Stimulated activated memory B cell treated with anti-CD40 and anti-IgM and Interleukin-4, amounts not matched to agents 10 μg/mL and 1 μg/mL and 100 μg/mL, for 72 hours (primary cell): ENCODE results near the gene NTN4.
"Not testable (repeated sequence)": the region's sequence is repeated elsewhere in the genome, so short reads cannot be mapped to it uniquely, and the experiment has no call there.

Source experiments
- ATAC-seq: fragments of 150-1000 bp; cut with Tn5 transposase; 2 replicates; pipeline ENCODE4 v1.10.0; 2021
- H3K27ac Mint-ChIP-seq: one replicate; pipeline ENCODE4 v1.8.0; 2022; ENCODE audit warnings: mild to moderate bottlenecking, mixed read lengths
- H3K27me3 Mint-ChIP-seq: one replicate; pipeline ENCODE4 v1.8.0; 2022; ENCODE audit warnings: mixed read lengths
- H3K36me3 Mint-ChIP-seq: one replicate; pipeline ENCODE4 v1.8.0; 2022; ENCODE audit warnings: mixed read lengths
- H3K4me1 Mint-ChIP-seq: one replicate; pipeline ENCODE4 v1.8.0; 2022; ENCODE audit warnings: mixed read lengths
- H3K4me3 Mint-ChIP-seq: one replicate; pipeline ENCODE4 v1.8.0; 2022; ENCODE audit warnings: mild to moderate bottlenecking, moderate library complexity, mixed read lengths
- H3K9me3 Mint-ChIP-seq: one replicate; pipeline ENCODE4 v1.8.0; 2022; ENCODE audit warnings: mixed read lengths

Gene NTN4

DNA sequence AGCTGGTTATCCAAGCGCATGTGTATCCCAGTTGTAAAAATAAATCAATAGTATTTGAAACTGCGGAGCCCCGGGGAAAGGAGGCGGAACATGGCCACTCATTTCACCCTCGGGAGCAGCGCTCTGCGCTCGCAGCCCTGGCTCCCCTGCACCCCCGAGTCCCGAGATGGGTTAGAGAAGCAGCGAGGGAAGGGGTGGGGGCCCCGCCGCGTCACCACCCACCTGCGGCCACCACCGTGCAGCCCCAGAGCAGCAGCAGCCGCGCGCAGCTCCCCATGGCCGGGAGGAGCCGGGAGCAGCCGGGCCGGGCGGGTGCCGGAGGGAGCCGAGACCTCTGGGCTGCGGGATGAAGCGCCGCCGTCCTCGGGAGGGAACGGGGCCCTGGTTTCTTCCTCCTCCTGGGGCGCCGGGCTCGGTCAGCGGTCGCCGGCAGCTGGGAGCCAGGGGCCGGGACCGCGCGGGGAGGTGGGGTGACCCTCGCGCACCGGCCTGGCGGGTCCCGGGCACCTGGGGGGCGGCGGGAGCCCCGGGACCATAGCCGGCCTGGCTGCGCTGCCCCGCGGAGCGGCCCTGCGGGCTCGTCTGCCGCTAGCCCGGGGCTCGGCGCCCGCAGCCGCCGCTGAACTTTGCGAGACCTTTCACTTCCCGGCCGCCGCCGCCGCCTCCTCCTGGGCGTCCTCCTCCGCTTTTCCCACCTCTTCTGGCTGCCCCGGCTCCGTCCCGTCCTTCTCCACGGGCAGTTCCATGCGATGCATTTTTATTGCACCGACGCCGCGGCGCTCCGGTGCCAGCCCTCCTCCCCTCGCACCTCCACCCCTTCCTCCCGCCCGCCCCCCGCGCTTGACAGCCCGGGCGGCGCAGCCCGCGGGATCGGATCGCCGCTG lies at the start of gene NTN4:
NTN4 (minus strand) TSS at position 732 of the 884 bp plus-strand sequence; CDS start at position 277, 455 bp downstream.
- peak within 1 kb of the TSS; percentile 8 for H3K27ac Mint-ChIP-seq
- H3K4me3 Mint-ChIP-seq, result peak within 1 kb of the TSS; percentile 76
- H3K4me1 Mint-ChIP-seq, result peaks cover 16% of the 10 kb centered on the region
- no peaks in the 10 kb centered on the region for H3K36me3 Mint-ChIP-seq
- peaks cover 32% of the 10 kb centered on the region for H3K27me3 Mint-ChIP-seq
- ATAC-seq, result peak; percentile 59
- no peaks in the 10 kb centered on the region for H3K9me3 Mint-ChIP-seq

DNA sequence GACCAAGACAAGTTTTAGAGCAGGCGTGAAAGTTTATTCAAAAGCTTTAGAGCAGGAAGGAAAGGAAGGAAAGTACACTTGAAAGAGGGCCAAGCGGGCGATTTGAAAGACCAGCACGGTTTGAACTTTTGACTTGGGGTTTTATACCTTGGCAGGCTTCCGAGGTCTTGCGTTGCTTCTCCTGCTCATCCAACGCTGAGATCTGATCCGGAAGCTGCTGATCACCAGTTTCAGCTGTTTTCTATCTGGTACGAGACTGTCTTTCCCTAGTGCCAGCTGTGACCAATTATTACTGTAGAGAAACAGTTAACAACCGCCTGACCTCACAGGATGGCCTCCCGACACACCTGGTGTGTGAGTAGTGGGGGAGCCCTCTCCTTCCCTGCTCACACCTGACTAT lies 47.6 kb upstream of the NTN4 start:
- H3K27me3 Mint-ChIP-seq, result peaks cover 22% of the 10 kb centered on the region
- H3K4me3 Mint-ChIP-seq, result no peak overlapping the region
- no peak for ATAC-seq

DNA sequence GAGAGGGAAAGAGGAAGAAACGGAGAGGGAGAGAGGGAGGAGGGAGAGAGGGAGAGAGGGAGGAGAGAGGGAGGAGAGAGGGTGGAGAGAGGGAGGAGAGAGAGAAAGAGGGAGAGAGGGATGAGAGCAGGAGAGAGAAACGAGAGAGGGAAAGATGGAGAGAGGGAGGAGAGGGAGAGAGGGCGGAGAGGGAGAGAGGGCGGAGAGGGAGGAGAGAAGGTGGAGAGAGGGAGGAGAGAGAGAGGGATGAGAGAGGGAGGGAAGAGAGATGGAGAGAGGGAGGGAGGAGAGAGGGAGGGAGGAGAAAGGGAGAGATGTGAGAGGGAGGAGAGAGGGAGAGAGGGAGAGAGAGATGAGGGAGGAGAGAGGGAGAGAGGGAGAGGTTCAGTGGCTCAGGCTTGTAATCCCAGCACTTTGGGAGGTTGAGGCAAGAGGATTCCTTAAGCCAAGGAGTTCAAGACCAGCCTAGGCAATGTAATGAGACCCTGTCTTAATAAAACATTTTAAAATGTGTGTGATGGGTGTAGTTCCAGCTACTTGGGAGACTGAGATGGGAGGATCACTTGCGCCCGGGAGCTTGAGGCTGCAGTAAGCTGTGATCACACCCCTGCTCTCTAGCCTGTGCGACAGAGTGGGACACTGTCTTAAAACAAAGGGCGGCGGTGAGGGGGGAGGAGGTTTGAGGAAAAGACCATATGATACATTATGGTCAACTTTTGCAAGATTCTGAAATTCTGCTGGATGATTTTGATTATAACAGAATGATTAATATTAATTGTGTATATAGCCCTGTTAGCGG lies 46.9 kb upstream of the NTN4 start:
- Mint-ChIP-seq H3K4me3 (no peak overlapping the region), H3K27me3 (peaks cover 17% of the 10 kb centered on the region), H3K27ac (no peak overlapping the region), H3K4me1 (peaks cover 7% of the 10 kb centered on the region), H3K36me3 (no peaks in the 10 kb centered on the region), H3K9me3 (no peaks in the 10 kb centered on the region)
- peak; percentile 16 for ATAC-seq

More for the DNA sequence above, 47.6 kb upstream of the NTN4 start:
- H3K9me3 Mint-ChIP-seq, result no peaks in the 10 kb centered on the region
- H3K4me1 Mint-ChIP-seq, result peaks cover 7% of the 10 kb centered on the region
- H3K36me3 Mint-ChIP-seq, result no peaks in the 10 kb centered on the region
- no peak overlapping the region for H3K27ac Mint-ChIP-seq

DNA sequence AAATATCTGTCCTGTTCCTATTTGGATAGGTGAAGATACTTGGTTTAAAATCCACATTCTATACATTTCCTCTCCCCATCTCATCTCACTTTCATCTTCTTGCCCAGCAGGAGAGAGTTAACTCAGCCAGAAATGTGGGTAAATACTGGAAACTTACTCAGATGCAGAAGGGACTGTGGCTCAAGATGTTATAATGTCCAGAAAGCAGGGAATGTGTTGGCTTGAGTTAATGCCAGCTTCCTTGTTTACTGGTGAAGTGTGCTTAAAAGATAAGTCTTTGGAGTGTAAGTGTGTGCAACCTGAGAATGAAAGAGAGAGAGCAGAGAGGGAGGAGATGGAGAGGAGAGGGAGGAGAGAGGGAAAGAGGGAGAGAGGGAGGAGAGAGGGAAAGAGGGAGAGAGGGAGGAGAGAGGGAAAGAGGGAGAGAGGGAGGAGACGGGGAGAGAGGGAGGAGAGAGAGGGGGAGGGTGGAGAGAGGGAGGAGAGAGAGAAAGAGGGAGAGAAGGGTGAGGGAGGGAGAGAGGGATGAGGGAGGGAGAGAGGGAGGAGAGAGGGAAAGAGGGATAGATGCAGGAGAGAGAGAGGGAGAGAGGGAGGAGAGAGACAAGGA lies 46.2 kb upstream of the NTN4 start:
- Mint-ChIP-seq H3K36me3 (no peaks in the 10 kb centered on the region), H3K9me3 (no peaks in the 10 kb centered on the region), H3K4me3 (no peak overlapping the region), H3K4me1 (peaks cover 7% of the 10 kb centered on the region), H3K27ac (no peak overlapping the region), H3K27me3 (peaks cover 17% of the 10 kb centered on the region)
- ATAC-seq, result no peak

DNA sequence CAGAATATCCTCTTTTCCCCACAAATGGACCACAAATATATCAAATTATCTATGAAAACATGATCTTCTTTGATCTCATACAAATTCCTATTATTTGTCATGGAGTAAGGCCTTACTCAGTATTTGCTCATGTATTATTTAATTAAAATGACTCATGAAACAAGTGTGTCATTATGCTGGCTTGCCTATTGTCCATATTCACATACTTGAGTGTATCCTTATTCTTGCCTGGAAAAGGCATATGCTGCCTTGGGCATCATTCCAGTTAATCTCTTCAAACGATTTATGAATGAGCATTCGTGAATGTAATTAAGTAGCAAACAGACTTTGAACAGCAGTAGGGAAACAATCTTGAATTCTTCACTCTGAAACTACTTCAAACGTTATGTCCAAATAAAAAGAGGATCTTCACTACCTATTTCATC lies 45.6 kb upstream of the NTN4 start:
- ATAC-seq, result no peak
- no peak overlapping the region for H3K4me3 Mint-ChIP-seq
- no peak overlapping the region for H3K27ac Mint-ChIP-seq
- no peaks in the 10 kb centered on the region for H3K9me3 Mint-ChIP-seq
- peaks cover 17% of the 10 kb centered on the region for H3K27me3 Mint-ChIP-seq
- no peaks in the 10 kb centered on the region for H3K36me3 Mint-ChIP-seq
- H3K4me1 Mint-ChIP-seq, result peaks cover 7% of the 10 kb centered on the region

DNA sequence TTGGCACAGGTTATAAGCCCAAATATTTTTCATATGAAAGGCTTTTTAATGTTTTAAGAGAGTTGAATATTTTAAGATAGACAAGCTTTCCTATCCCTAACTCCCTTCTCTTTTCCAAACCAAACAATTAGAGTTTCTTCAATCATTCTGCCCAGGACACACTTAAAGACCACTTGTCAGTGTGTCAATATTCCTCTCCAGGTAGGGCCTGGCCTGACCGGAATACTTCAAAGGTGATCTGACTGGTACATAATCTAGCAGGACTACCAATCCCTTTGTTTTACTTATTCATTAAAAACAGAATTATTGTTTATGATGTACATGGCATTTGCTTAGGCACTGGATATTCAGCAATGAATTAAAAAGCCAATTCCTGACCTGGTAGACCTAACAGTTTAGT lies 44.0 kb upstream of the NTN4 start:
- no peak overlapping the region for H3K27ac Mint-ChIP-seq
- H3K9me3 Mint-ChIP-seq, result no peaks in the 10 kb centered on the region
- peaks cover 7% of the 10 kb centered on the region for H3K4me1 Mint-ChIP-seq
- H3K36me3 Mint-ChIP-seq, result no peaks in the 10 kb centered on the region
- H3K4me3 Mint-ChIP-seq, result no peak overlapping the region
- peaks cover 30% of the 10 kb centered on the region for H3K27me3 Mint-ChIP-seq
- ATAC-seq, result no peak

DNA sequence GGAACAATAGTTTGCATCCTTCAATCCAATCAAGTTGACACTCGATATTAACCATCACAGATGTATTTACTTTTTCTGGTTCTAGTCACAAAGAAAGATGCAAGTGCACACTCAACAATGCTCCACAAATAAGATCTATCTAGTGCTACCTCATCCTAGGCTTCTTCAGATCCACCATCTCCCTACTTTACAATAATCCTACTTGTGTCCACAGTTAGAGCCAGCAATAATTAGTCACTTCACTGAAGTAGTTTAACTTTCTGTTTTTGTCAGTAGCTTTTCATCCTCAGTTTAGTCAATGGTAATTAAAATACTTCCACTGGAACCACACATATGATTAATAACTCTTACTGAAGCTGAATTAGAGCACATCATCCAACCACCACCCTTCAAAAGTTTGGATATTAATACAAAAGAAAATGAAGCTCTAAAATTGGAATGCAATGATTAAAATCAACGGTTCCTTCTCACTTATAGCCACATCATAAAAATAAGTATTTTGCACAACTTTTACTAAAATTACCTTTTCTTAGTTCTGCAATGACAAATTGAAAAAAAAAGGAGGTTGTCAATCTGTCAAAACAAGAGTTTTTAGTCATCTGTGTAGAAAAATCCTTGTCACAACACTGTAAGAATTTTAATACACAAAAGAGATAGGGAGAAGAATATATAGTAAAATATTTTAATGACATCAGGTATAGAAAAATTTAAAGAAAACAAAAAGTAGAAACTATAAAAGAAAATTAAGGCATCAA lies 39.9 kb upstream of the NTN4 start:
- Mint-ChIP-seq H3K36me3 (no peaks in the 10 kb centered on the region), H3K9me3 (no peaks in the 10 kb centered on the region), H3K27ac (no peak overlapping the region), H3K4me3 (no peak overlapping the region), H3K4me1 (no peaks in the 10 kb centered on the region), H3K27me3 (peaks cover 23% of the 10 kb centered on the region)
- no peak for ATAC-seq

DNA sequence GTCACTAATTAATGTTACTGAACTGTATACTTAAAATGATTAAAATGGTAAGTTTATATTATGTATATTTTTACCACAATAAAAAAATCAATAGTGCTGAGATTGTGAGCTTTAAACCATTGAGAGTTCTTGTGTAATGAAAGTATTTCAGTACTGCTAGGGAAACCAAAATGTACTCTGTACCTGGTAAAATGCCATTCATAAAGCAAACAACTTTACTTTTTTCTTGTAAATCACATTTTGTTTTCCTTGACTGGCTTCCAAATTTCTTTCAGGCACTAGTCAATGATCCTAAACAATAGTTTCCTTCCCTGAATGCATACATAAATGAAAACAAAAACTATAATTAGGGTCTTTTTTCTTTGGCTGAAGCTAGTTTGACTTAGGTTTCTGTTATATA lies 38.8 kb upstream of the NTN4 start:
- ATAC-seq, result no peak
- H3K4me3 Mint-ChIP-seq, result no peak overlapping the region
- H3K27me3 Mint-ChIP-seq, result peaks cover 24% of the 10 kb centered on the region
- no peaks in the 10 kb centered on the region for H3K4me1 Mint-ChIP-seq
- H3K9me3 Mint-ChIP-seq, result no peaks in the 10 kb centered on the region
- H3K36me3 Mint-ChIP-seq, result no peaks in the 10 kb centered on the region
- H3K27ac Mint-ChIP-seq, result no peak overlapping the region

DNA sequence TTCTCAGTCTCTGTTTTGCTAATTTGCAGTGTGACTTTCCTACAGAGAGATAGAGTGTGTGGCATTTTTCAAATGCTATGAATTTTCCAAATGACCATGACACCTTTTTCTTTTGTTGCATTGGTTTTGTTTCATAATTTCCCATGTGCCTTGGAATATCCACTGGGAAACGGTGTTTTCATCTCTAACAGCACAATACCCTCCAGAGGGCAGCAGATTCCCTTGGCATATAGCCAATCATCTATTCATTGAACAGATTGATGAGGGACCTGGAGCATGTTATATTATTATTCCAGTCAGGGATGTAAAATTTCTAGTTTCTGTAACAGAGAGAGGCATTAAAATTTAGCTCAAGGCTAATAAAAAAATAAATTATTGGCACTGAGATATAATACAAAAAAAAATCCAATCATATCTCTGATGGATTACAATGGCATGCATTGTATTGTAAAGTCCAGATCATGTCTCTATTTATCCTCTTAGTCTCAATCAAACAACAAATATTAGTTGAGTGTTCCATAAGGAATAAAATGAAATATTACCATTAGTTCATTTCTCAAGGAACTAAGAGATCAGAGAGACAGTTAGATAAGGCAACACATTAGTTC lies 29.6 kb upstream of the NTN4 start:
- Mint-ChIP-seq H3K4me3 (no peak overlapping the region), H3K27me3 (peaks cover 13% of the 10 kb centered on the region), H3K27ac (no peak overlapping the region), H3K9me3 (no peaks in the 10 kb centered on the region), H3K4me1 (no peaks in the 10 kb centered on the region), H3K36me3 (no peaks in the 10 kb centered on the region)
- no peak for ATAC-seq

DNA sequence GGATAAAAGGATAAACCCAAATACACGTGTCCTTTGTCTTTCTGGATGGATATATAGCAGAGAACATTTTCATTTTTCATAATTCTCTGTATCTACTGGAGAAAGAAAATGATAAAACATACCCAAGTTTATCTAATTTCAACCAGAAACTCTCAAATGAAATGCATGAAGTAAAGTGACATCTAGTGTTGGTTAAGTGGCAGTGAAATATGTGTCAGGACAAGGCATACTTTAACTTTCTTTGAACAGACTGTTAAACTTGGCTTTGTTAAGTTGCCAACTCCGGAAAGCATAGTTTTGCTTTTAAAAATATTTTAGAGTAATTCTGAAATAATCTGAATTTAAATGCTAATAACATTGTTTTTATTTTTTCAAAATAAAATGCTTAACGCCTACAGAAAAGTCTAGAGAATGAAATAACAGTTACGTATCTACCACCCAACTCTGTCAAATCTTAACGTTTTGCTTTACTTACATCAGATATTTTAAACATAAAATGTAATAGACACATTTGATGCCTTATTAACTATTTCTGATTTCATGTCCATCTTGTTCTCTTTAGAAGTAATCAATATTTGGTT lies 25.2 kb upstream of the NTN4 start:
- Mint-ChIP-seq H3K9me3 (no peaks in the 10 kb centered on the region), H3K27ac (no peak overlapping the region), H3K4me3 (no peak overlapping the region), H3K36me3 (no peaks in the 10 kb centered on the region), H3K27me3 (peaks cover 25% of the 10 kb centered on the region), H3K4me1 (no peaks in the 10 kb centered on the region)
- ATAC-seq, result no peak

DNA sequence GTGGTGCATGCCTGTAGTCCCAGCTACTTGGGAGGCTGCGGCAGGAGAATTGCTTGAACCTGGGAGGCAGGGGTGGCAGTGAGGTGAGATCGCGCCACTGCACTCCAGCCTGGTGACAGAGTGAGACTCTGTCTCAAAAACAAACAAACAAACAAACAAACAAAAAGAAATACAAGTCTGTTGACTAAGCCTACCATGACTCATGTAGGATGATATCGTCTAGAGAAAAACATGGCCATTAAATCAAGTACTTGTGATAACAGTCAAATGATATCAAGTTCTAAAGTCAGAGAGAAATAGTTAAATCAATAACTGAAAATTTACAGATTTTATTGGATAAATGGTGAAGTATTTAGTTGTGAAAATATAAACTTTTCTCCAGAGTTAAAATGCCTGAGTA lies 21.6 kb upstream of the NTN4 start:
- not testable (repeated sequence) for H3K27ac Mint-ChIP-seq, H3K4me1 Mint-ChIP-seq, H3K4me3 Mint-ChIP-seq, ATAC-seq, H3K36me3 Mint-ChIP-seq, H3K9me3 Mint-ChIP-seq
- peaks cover 39% of the 10 kb centered on the region for H3K27me3 Mint-ChIP-seq

DNA sequence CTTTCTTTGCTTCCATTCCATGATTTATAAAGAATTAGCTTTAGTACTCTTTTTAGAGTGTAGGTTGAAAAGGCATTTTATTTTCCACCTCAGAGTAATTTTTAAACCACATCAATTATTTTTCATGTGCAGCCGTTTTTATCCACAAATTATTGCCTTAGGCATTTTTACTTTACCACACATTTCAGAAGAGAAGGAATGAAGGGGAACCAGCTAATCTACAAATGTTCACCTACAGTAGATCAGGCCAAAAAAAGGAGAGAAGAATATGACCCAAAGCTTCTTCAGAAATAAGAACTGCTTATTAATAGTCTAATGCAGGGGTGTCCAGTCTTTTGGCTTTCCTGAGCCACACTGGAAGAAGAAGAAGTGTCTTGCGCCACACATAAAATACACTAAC lies 19.8 kb upstream of the NTN4 start:
- no peaks in the 10 kb centered on the region for H3K9me3 Mint-ChIP-seq
- H3K4me1 Mint-ChIP-seq, result no peaks in the 10 kb centered on the region
- H3K27me3 Mint-ChIP-seq, result peaks cover 50% of the 10 kb centered on the region
- ATAC-seq, result no peak
- no peaks in the 10 kb centered on the region for H3K36me3 Mint-ChIP-seq
- no peak overlapping the region for H3K27ac Mint-ChIP-seq
- H3K4me3 Mint-ChIP-seq, result no peak overlapping the region

DNA sequence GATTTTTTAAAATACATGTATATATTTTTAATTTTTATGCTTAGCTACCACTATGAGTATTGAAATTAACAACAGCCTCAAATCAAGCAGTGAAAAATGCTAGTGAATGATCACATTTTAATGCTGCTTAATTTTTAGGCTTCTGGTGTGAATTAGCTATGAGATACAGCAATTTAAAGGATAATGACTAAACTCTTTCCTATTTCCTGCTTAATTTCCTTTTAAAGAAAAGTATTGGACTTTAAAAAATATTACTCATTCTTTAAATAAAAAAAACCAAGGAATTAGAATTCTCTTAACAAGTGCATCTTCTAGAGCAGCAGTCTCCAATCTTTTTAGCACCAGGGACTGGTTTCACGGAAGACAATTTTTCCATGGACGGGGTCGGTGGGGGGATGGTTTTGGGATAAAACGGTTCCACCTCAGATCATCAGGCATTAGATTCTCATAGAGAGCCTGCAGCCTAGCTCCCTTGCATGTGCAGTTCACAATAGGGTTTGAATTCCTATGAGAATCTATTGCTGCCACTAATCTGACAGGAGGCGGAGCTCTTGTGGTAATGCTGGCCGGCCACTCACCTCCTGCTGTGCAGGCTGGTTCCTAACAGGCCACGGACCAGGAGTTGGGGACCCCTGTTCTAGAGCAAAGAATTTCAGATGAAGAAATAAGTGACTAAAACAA lies 18.6 kb upstream of the NTN4 start:
- Mint-ChIP-seq H3K4me1 (no peaks in the 10 kb centered on the region), H3K9me3 (no peaks in the 10 kb centered on the region), H3K4me3 (no peak overlapping the region), H3K27ac (no peak overlapping the region), H3K36me3 (no peaks in the 10 kb centered on the region), H3K27me3 (peaks cover 62% of the 10 kb centered on the region)
- no peak for ATAC-seq

DNA sequence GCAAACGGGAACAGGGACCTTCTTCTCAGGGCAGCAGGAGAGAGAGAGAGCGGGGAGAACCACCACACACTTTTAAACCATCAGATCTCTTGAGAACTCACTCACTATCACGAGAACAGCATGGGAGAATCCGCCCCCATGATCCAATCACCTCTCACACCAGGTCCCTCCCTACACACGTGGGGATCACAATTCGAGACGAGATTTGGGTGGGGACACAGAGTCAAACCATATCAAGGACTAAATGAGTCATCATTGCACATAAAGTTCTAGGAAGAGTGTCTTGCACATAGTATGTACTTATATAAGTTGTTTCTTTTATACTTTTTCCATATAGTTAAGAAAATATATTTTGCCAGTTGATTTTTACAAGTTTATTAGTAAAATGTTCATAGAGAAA lies 17.6 kb upstream of the NTN4 start:
- ATAC-seq, result no peak
- no peaks in the 10 kb centered on the region for H3K36me3 Mint-ChIP-seq
- H3K9me3 Mint-ChIP-seq, result no peaks in the 10 kb centered on the region
- no peak overlapping the region for H3K27ac Mint-ChIP-seq
- no peak overlapping the region for H3K4me3 Mint-ChIP-seq
- H3K27me3 Mint-ChIP-seq, result peaks cover 62% of the 10 kb centered on the region
- no peaks in the 10 kb centered on the region for H3K4me1 Mint-ChIP-seq
